ENCODE data around the gene CBX7. TPM values are rescaled to one million over a fixed set of nuclear protein-coding genes. Genes with fewer than 3 reads are reported as not detected.

The CBX7 gene
- total and polyA plus RNA-seq, 12 donors, result 34.5 to 85.8 (median 75.8) TPM

- Histone ChIP-seq H3K4me3 (peak overlapping the region in 1 of 10 donors; percentile 7), H3K36me3 (peaks cover 0 to 36% (median 0%) of the 10 kb centered on the region in 9 donors), H3K9me3 (no peaks in the 10 kb centered on the region), H3K27me3 (no peaks in the 10 kb centered on the region), H3K4me1 (peaks cover 0 to 12% (median 12%) of the 10 kb centered on the region in 9 donors), H3K27ac (no peak overlapping the region)
- ATAC-seq, result no peak
- WGBS, 2 donors, result 89 to 92% methylated on average over 12 of the region's 12 CpGs
- TF ChIP-seq, protein P1, sequence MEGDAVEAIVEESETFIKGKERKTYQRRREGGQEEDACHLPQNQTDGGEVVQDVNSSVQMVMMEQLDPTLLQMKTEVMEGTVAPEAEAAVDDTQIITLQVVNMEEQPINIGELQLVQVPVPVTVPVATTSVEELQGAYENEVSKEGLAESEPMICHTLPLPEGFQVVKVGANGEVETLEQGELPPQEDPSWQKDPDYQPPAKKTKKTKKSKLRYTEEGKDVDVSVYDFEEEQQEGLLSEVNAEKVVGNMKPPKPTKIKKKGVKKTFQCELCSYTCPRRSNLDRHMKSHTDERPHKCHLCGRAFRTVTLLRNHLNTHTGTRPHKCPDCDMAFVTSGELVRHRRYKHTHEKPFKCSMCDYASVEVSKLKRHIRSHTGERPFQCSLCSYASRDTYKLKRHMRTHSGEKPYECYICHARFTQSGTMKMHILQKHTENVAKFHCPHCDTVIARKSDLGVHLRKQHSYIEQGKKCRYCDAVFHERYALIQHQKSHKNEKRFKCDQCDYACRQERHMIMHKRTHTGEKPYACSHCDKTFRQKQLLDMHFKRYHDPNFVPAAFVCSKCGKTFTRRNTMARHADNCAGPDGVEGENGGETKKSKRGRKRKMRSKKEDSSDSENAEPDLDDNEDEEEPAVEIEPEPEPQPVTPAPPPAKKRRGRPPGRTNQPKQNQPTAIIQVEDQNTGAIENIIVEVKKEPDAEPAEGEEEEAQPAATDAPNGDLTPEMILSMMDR (IDR thresholded peaks at IDR 0.05), result no peak
- DNase-seq, result no peak
- intact Hi-C loops (cut with DNase I), result no loop called here
These were observed 71.5 kb downstream of the CBX7 start for GRCh38 chr22:39081016-39081415.

Other genes with a start within 250 kb of the CBX7 start
- gene APOBEC3A, start 195.1 kb downstream of the CBX7 start, total RNA-seq, result 1 to 10 TPM in 5 of 10 donors, under 1 TPM in 4, not detected in 1; 0.20 to 5.6 (median 1.0) TPM
- gene APOBEC3A, start 195.1 kb downstream of the CBX7 start, polyA plus RNA-seq, result under 1 TPM in 1 of 2 donors, not detected in 1; 0.22 TPM
- 1 to 10 TPM in 7 of 10 donors, under 1 TPM in 3; 0.55 to 6.4 (median 1.3) TPM for gene APOBEC3B, start 170.3 kb downstream of the CBX7 start, total RNA-seq
- under 1 TPM; 0.29 to 0.77 TPM for gene APOBEC3B, start 170.3 kb downstream of the CBX7 start, polyA plus RNA-seq
- gene APOBEC3C, start 138.4 kb downstream of the CBX7 start, total RNA-seq, result 10 to 100 TPM; 23.2 to 43.3 (median 25.7) TPM
- gene APOBEC3C, start 138.4 kb downstream of the CBX7 start, polyA plus RNA-seq, result 10 to 100 TPM in 1 of 2 donors, 1 to 10 TPM in 1; 9.8 to 17.2 TPM
- gene APOBEC3D, start 131.6 kb downstream of the CBX7 start, total RNA-seq, result 1 to 10 TPM in 6 of 10 donors, under 1 TPM in 4; 0.55 to 2.7 (median 1.1) TPM
- gene APOBEC3D, start 131.6 kb downstream of the CBX7 start, polyA plus RNA-seq, result 1 to 10 TPM in 1 of 2 donors, under 1 TPM in 1; 0.52 to 2.1 TPM
- gene APOBEC3F, start 111.8 kb downstream of the CBX7 start, total RNA-seq, result 10 to 100 TPM in 1 of 10 donors, 1 to 10 TPM in 9; 2.9 to 10.2 (median 5.1) TPM
- 10 to 100 TPM in 1 of 2 donors, 1 to 10 TPM in 1; 1.3 to 11.6 TPM for gene APOBEC3F, start 111.8 kb downstream of the CBX7 start, polyA plus RNA-seq
- gene APOBEC3G, start 75.4 kb downstream of the CBX7 start, total RNA-seq, result 10 to 100 TPM in 1 of 10 donors, 1 to 10 TPM in 9; 1.9 to 17.7 (median 3.0) TPM
- gene APOBEC3G, start 75.4 kb downstream of the CBX7 start, polyA plus RNA-seq, result 1 to 10 TPM; 3.1 to 5.6 TPM
- 1 to 10 TPM in 1 of 10 donors, under 1 TPM in 1, not detected in 8; 0.41 to 1.9 TPM for gene APOBEC3H, start 55.4 kb downstream of the CBX7 start, total RNA-seq
- gene APOBEC3H, start 55.4 kb downstream of the CBX7 start, polyA plus RNA-seq, result under 1 TPM; 0.06 to 0.80 TPM
- 10 to 100 TPM in 9 of 10 donors, 1 to 10 TPM in 1; 9.9 to 45.6 (median 18.5) TPM for gene PDGFB, start 92.3 kb upstream of the CBX7 start, total RNA-seq
- 10 to 100 TPM; 14.5 to 19.1 TPM for gene PDGFB, start 92.3 kb upstream of the CBX7 start, polyA plus RNA-seq
- gene RPL3, start 166.9 kb upstream of the CBX7 start, total RNA-seq, result 100 to 1,000 TPM; 215 to 604 (median 286) TPM
- gene RPL3, start 166.9 kb upstream of the CBX7 start, polyA plus RNA-seq, result 1,000 to 10,000 TPM in 1 of 2 donors, 100 to 1,000 TPM in 1; 472 to 1,621 TPM
- gene SYNGR1, start 197.3 kb upstream of the CBX7 start, total RNA-seq, result 10 to 100 TPM; 30.3 to 67.9 (median 41.6) TPM
- gene SYNGR1, start 197.3 kb upstream of the CBX7 start, polyA plus RNA-seq, result 10 to 100 TPM; 29.8 to 85.8 TPM
- 10 to 100 TPM; 15.8 to 21.0 (median 18.0) TPM for gene TAB1, start 247.1 kb upstream of the CBX7 start, total RNA-seq
- 10 to 100 TPM; 13.6 to 17.5 TPM for gene TAB1, start 247.1 kb upstream of the CBX7 start, polyA plus RNA-seq

Data from heart right ventricle (tissue), 16 donors.